Measurements from ENCODE around the gene AUNIP. TPM values are rescaled to one million over a fixed set of nuclear protein-coding genes. Genes with fewer than 3 reads are reported as not detected.

AUNIP gene
- total and polyA plus RNA-seq, 2 of the 8 experiments (the other 6 are each of a cell fraction or from before 2014, with no cell fraction given), result 18.6 to 23.2 TPM

DNA sequence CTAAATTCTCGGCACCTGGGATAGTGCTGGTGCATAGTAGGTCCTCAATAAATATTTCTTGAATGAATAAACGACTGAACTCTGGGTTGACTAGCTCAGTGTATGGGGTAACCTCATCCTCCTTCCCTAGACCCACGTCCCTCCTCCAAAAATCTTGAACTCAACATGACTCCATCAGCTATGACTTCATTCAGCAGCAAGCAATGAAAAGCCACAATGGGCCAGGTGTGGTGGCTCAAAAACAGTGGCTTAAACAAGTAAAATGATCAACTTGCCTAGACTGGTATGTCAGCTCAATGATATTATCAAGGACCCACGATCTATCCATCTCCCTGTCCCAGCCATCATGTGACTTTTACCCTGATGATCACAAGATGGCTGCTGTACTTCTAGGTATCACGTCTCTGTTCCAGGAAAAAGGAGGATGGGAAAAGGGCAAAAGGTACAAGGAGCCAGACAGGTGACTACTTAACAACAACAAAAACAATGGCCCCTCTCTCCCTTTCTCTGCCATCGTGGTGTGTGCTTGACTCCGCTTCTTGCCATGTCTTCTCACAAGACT is 29.2 kb upstream of the AUNIP start:
- Histone ChIP-seq H2BK5ac (ENCODE audit: low read depth, low read length) (no peak overlapping the region), H2BK120ac (replicated peaks; ENCODE audit: low read depth, low read length) (no peak overlapping the region), H3K79me1 (ENCODE audit: low read depth, low read length) (no peaks in the 10 kb centered on the region), H3K23ac (ENCODE audit: insufficient read length) (no peak overlapping the region), H4K8ac (ENCODE audit: extremely low read depth, insufficient read depth, low read length) (no peak overlapping the region), H4K20me1 (replicated peaks in 1 of 2; ENCODE audit: control insufficient read depth in 1 of 2, insufficient read depth in 2 of 2, low read length in 2 of 2) (no peaks in the 10 kb centered on the region), H3K9ac (replicated peaks in 1 of 4; ENCODE audit: extremely low read depth in 1 of 4, low read depth in 3 of 4, low read length in 3 of 4) (no peak overlapping the region), H3K4me1 (replicated peaks in 1 of 4; ENCODE audit: control insufficient read depth in 3 of 4, insufficient read depth in 4 of 4, low read length in 3 of 4) (peaks cover 0 to 18% (median 10%) of the 10 kb centered on the region in 4 experiments; a peak in 6 of 7 replicates), H3K27me3 (replicated peaks in 1 of 4; ENCODE audit: control insufficient read depth in 3 of 4, extremely low read depth in 1 of 4, insufficient read depth in 3 of 4, low read length in 3 of 4) (no peaks in the 10 kb centered on the region), H3K14ac (ENCODE audit: insufficient read length) (no peak overlapping the region), H2AK5ac (ENCODE audit: low read depth, low read length) (no peak overlapping the region), H3K36me3 (ENCODE audit: control insufficient read depth in 2 of 4, insufficient read depth in 4 of 4, low read length in 3 of 4) (no peaks in the 10 kb centered on the region), H4K5ac (ENCODE audit: insufficient read length, low read depth, low read length) (no peak overlapping the region), H4K91ac (replicated peaks; ENCODE audit: insufficient read length, low read length) (no peak overlapping the region), H2BK15ac (ENCODE audit: low read length) (no peak overlapping the region), H3K9me3 (ENCODE audit: insufficient read depth in 2 of 2, low read depth in 1 of 2, low read length in 1 of 2) (no peaks in the 10 kb centered on the region), H3K79me2 (ENCODE audit: control insufficient read depth in 1 of 2, insufficient read depth in 2 of 2, low read length in 2 of 2) (no peaks in the 10 kb centered on the region), H3K18ac (ENCODE audit: extremely low read depth, low read length) (no peak overlapping the region), H3K4ac (replicated peaks; ENCODE audit: insufficient read length, low read depth, low read length) (no peak overlapping the region), H2AFZ (ENCODE audit: low read length) (no peak overlapping the region), H3K27ac (ENCODE audit: low read depth, low read length) (no peak overlapping the region), H3K4me3 (ENCODE audit: extremely low read depth in 1 of 4, insufficient read depth in 2 of 4, low read depth in 3 of 4, low read length in 4 of 4) (no peak overlapping the region), H2BK20ac (ENCODE audit: low read length) (no peak overlapping the region), H3K23me2 (ENCODE audit: low read depth, low read length) (no peaks in the 10 kb centered on the region), H2BK12ac (ENCODE audit: low read depth, low read length) (no peak overlapping the region), H3K4me2 (ENCODE audit: insufficient read depth in 1 of 2, low read depth in 2 of 2, low read length in 2 of 2) (no peak overlapping the region), H3K56ac (replicated peaks; ENCODE audit: insufficient read length, low read depth, low read length) (no peak overlapping the region)
- 83% methylated on average over 7 of the region's 7 CpGs; no CpG with 5 or more reads in 1 of the 2 experiments for WGBS, 2 experiments (ENCODE audit: extremely low coverage in 1 of 2, insufficient coverage in 1 of 2, insufficient read length in 1 of 2, insufficient replicate concordance in 2 of 2, low coverage in 1 of 2, low lambda C conversion rate in 2 of 2, missing lambda C conversion rate in 1 of 2)
- ChIA-PET CTCF (ENCODE audit: partially characterized antibody) (interaction anchor here (0.5 to 1.6 kb wide), 7 partner anchors 12 to 386 kb away, joined by 3 to 9 read pairs (median 4); partner anchors contain the start of gene PAQR7), POLR2A (ENCODE audit: partially characterized antibody) (interaction anchor here (0.7 to 5.3 kb wide), 4 partner anchors 8 to 70 kb away, joined by 3 to 28 read pairs (median 5); partner anchors contain the start of gene PAQR7)
- no peak for DNase-seq (ENCODE audit: low read depth in 1 of 2, low spot score in 2 of 2)
- FAIRE-seq, result no peak
- TF ChIP-seq SIRT6 (IDR thresholded peaks at IDR 0.05; ENCODE audit: low read length), result no peak
- no peak for TF ChIP-seq TEAD4 (IDR thresholded peaks at IDR 0.05; ENCODE audit: low read depth, low read length)
- no peak for TF ChIP-seq SP1 (IDR thresholded peaks at IDR 0.05; ENCODE audit: low read depth, low read length)
- TF ChIP-seq CHD1 (IDR thresholded peaks at IDR 0.05; ENCODE audit: low read depth, low read length), result no peak
- TF ChIP-seq EGR1 (IDR thresholded peaks at IDR 0.05; ENCODE audit: borderline replicate concordance, low read depth, low read length), result no peak
- TF ChIP-seq PHF8 (conservative IDR thresholded peaks at IDR 0.05; ENCODE audit: low read depth, low read length), result no peak
- TF ChIP-seq ZNF274 (IDR thresholded peaks at IDR 0.05; ENCODE audit: borderline replicate concordance, extremely low read depth, low read length), result no peak
- TF ChIP-seq, protein P1, sequence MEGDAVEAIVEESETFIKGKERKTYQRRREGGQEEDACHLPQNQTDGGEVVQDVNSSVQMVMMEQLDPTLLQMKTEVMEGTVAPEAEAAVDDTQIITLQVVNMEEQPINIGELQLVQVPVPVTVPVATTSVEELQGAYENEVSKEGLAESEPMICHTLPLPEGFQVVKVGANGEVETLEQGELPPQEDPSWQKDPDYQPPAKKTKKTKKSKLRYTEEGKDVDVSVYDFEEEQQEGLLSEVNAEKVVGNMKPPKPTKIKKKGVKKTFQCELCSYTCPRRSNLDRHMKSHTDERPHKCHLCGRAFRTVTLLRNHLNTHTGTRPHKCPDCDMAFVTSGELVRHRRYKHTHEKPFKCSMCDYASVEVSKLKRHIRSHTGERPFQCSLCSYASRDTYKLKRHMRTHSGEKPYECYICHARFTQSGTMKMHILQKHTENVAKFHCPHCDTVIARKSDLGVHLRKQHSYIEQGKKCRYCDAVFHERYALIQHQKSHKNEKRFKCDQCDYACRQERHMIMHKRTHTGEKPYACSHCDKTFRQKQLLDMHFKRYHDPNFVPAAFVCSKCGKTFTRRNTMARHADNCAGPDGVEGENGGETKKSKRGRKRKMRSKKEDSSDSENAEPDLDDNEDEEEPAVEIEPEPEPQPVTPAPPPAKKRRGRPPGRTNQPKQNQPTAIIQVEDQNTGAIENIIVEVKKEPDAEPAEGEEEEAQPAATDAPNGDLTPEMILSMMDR (IDR thresholded peaks at IDR 0.05; ENCODE audit: control extremely low read depth in 1 of 3, insufficient read depth in 1 of 3, low read depth in 1 of 3, low read length in 3 of 3), result no peak
- TF ChIP-seq GABPA (IDR thresholded peaks at IDR 0.05; ENCODE audit: borderline replicate concordance, insufficient read depth, low read length), result no peak
- no peak for TF ChIP-seq JUN (IDR thresholded peaks at IDR 0.05; ENCODE audit: low read depth, low read length)
- no peak for TF ChIP-seq SAP30 (IDR thresholded peaks at IDR 0.05; ENCODE audit: insufficient read depth, insufficient replicate concordance, low read length)

Measured in H1 (cell line).